Measurements from ENCODE around the gene NCF2.

Gene NCF2

DNA sequence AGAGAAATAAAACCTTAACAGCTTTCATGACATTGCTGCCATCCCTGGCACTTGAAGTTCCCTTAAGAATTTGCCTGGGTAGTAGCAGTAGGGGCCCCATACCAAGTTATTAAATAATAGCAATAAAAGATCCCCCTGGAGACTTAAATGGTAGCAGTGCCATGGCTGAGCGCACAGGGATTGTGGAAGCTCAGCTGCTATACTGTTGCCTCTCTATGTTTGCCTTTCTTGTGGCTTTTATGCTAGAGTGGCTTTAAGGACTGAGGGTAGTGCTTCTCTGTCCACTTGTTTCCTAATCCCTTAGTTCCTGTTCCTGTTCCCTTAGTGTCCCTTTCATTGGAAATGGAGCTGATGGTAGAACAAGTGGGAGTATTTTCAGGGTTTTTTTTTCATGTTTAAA is 42.1 kb downstream of the NCF2 start:
- peak; percentile 28 for DNase-seq

DNA sequence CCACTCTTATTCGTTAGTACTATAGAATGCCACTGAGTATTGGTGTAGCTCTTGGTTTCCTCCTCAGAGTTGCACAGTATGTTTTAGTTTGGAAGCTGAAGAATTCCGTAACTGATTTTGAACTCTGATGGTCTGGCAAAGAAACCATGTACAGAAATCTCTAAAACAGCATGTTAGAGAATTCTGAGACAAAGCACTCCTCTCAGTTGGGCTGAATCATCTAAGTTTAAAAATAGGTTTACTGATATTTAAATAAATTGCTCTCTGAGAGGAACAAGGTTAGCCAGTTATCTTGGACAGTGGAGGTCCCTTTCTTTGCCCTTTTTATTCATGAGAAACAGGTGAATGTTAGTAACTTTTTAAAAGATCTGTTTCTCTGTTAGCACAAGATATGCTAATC is 43.8 kb downstream of the NCF2 start:
- DNase-seq: no peak

DNA sequence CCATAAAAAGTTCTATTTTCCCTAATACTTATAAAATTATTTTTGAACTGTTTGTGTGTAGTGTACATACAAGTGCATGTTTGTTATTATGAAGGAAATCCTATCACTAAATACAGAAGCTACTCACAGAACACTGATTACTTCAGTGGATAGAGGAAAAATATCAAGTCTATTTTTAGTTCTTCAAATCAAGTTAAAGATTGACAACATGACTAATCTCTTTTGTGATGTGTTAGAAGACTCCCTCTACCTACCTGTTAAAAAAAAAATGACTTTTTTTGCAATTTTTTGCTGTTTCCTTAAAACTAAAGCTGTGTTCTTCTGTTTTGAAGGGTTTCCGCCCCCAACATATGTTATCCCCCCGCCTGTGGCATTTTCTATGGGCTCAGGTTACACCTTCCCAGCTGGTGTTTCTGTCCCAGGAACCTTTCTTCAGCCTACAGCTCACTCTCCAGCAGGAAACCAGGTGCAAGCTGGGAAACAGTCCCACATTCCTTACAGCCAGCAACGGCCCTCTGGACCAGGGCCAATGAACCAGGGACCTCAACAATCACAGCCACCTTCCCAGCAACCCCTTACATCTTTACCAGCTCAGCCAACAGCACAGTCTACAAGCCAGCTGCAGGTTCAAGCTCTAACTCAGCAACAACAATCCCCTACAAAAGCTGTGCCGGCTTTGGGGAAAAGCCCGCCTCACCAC is 45.5 kb downstream of the NCF2 start:
- DNase-seq: no peak

DNA sequence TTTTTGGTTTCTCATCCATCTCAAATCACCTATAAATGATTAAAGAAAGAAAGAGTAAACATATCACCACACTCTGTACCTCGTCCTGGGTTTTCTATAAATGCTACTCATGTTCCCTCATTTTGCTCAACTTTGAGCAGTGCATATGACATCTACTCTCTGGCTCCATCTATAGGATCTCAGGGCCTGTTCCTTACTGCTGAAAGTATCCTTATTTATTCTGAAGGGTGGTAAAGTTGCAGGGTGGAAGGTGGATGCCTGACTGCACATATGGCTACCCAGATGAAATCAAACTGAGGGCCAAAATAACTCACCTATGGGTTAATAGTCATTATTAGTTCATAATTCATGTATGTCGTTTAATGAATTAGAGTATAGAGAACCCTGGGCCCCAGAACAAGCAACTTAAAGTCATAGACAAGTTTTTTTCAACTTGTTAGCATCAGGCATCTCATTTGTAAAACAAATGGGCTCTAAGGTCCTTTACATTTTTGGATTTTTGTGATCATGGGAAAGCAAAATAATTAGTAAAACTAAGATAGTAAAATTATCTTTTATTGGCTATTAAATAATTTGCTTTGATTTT is 46.5 kb downstream of the NCF2 start:
- DNase-seq: peak; percentile 58

DNA sequence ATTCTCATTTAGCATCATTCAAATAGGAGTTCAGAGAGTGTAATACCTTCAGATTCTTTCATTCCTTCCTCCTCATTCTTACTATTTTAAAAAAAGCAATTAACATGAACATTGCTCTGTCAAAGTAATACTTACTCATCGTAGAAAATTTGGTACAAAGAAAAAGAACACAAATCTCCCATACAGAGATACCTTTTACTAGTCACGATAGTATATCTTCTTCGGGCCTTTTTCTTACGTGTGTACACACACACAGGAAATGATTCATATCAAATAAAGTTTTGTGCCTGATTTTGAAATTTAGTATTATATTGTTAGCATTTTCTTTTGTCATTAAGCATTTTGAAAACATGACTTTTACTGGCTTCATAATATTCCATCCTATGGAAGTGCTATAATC is 52.9 kb downstream of the NCF2 start:
- DNase-seq: no peak

DNA sequence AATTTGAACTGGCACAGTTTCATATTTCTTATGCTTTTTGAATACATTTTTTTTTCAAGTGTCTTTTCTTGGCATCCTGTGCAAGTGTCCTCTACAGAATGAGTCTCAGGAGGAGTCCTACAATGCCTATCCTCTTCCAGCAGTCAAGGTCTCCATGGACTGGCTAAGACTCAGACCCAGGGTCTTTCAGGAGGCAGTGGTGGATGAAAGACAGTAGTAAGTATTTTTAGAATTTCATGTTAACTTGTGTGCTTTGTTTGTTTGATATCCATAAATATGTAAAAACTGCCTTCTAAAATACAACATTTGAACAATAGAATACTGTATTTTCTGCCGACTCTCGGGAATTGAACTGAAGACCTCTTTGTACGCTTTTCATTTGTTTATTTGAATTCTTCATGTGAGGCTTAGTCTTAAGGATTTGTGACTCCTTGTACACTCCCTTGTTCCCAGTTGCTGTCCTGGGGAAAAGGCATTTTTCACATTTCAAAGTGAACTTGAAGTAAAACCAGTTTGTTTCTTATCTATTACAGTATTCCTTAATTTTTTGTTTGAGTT is 56.6 kb downstream of the NCF2 start:
- DNase-seq: no peak

DNA sequence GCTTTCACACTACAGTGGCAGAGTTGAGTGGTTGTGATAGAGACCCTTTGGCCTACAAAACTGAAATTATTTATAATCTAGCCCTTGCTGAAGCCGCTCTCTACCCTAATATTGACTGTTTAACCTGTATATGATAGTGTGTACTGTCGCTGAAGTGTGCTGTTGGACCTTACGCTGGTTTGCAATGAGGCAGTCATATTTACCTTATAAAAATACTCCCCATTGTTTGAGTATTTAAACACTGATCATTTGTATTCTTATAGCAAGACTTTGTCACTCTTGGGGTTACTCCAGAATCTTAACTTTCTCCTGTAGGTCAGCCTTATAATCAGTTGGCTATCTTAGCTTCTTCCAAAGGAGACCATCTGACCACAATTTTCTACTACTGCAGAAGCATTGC is 61.7 kb downstream of the NCF2 start:
- DNase-seq: no peak

DNA sequence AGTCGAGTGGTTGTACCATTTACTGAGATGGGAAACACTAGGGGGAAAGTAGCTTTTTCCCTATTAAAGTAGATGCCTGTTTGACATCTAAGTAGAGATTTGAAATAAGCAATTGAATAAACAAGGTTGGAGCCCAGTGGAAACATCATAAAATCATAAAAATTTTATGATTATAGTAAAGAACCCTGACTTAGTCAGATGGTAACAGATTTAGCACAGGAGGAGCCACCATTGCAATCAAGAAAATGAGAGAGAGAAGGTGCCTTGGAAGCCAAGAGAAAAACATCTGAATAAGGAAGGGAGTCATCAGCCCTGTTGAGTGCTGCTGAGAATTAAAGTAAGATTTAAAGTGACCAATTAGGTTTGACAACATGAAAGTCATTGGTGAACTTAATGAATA is 68.2 kb downstream of the NCF2 start:
- DNase-seq: no peak

DNA sequence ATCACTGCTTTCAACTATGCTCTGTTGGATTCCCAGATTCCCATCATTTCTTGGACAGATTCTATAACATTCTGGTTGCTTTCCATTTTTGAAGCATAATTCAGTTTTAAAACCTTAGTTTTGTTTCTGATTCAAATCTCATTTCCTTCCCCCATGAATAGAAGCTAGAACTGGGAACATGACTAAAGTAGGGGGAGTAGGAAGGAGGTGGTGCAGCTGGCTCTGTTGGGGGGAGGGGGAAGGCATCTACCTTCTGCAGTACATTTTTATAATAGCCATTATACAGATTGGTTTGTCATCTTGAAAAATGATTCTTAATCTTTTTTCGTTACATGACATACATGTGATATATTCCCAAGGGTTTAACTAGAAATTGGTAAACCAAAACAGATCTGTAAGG is 69.9 kb downstream of the NCF2 start:
- no peak for DNase-seq

DNA sequence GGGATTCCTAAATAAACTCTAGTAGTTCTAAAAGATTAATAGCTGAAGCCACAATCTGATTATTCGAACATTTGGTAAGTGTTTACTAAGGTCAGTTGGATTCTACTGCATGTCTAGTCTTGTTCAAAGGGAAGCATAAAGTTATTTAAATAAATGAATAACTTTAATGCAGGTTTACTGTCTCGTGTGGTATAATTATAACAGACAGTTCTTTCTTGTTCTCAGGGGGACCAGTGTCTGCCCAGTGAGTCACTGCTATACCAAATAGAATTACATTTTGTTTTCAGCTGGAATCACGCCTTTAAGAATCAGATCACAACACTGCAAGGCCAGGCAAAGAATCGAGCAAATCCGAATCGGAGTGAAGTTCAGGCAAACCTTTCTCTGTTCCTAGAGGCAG is 72.9 kb downstream of the NCF2 start:
- DNase-seq: no peak

DNA sequence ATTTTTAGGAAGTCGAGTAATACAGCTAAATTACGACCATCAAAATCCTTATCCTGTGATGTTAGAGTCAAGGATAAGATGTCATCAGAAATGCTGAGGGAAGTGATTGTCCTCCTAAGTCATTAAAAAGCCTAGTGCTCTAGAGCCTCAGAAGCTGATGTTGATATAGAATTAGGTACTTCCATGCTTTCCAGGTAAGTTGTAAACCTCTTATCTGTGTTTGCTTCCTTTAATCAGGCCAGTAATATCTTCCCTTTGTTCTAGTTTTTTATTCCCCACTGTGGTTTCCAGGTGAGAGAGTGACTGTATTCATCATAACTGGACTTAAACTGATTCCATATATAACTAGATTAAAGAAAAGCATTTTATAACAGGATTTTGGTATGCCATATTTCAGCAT is 73.5 kb downstream of the NCF2 start:
- DNase-seq: no peak

DNA sequence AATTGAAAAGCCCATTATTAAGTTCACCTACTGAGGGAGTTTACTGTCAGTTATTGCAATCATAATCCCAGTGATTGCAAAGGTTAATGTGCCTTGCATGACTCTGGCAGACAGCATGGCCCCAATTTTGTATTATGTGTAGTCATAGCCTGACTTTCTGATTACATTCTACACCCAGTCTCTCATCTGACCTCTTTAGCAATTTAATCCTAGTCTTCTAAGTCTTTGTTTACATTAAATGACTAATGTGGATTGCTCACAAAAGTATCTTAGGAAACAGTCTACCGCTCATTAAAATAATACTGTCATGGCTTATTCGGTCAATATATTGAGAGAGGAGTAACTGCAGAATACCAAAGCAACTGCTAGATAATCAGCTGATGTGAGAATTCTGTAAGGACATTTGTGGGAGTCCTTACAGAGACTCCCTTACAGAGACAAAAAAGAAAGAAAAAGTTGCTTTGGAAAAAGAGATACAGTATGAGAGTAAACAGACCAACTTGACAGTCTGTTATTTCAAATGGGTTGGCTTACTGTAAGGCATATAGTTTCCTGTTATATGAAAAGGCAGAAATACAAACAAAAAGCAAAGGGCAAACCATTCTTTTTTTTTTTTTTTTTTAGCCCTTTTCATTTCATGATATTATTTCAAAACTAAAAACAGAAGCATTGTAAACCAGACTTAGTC is 75.1 kb downstream of the NCF2 start:
- peak; percentile 52 for DNase-seq

DNA sequence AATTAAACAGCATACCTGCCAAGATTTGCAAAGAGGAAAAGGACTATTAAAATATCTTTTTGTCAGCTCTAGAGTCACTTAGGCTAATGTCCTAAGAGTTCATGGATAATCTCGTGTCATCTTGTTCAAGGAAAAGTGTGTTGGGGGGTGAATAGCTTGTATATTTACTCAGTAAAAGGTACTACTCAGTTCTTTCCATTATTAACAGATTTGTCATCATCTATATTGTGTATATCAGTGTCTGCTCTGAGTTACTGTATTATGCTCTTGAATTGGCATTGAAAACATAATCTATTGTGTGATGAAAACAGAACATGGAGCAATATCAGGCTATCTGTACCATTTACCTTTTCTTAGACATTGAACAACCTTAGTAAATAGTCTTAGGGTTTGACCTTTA is 76.0 kb downstream of the NCF2 start:
- DNase-seq: no peak

DNA sequence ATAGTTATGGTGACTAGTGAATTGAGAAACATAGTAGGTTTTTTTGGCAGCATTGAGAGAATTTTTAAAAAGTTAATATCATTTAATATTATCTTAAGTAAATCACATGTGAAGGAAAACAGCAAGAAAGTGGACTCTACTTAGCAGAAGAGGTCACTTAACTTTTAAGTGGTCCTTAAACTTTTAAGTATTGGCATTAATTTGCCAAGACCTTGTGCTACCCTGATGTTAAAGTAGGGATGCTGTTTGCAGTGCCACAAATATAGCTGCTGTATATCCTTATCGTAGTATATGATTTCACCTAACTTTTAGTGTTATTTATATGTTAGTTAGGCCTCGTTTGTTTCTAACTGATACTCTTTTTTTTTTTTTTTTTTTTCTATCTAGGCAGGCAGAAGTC is 77.8 kb downstream of the NCF2 start:
- no peak for DNase-seq

DNA sequence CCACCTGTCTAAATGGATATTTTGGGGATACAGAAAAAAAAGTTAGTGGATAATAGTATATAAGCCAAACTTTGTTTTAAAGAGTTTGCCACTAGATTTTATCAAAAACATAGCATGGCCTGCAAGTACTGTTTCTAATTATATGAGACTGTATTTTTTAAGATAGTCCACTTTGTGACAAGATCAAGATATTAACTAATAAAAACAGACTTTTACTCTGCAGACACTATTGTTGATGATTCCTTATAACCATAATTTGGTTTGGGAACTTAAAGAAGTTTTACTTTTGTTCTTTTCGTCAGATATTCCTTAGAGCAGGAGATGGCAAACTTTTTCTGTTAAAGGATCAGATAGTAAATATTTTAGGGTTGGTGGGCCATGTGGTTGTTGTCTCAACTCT is 81.6 kb downstream of the NCF2 start:
- no peak for DNase-seq

DNA sequence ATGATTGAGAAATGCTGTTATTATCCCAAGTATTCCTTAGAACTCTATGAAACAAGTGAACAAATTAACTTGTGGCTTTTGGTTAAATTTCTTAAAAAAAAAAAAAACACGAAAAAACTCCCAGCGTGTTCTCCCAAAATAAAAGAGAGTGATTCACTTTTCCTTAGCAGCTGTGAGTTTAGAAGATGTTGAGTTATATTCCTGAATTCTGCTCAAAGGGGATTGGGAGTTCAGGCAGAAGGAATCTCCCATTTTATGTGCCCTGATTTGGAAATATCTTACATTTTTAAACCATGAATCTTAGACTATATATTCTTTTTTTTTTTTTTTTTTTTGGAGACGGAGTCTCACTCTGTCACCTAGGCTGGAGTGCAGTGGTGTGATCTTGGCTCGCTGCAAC is 83.7 kb downstream of the NCF2 start:
- no peak for DNase-seq
